Spleen (tissue), 11 donors: ENCODE data around the gene DDR2. TPM values are rescaled to one million over a fixed set of nuclear protein-coding genes. Genes with fewer than 3 reads are reported as not detected.
A peak's percentile ranks its signal among the peaks of the same experiment; 100 is the strongest.

Source experiments
- DNase-seq: peaks from one replicate; pipeline ENCODE4 v3.0.0-alpha.2; 2020
- H3K27ac ChIP-seq, 8 donors: fragments of 200-600 bp; sonication (generic) in 7 of 8; 1 replicate in 4 of 8; 2 replicates in 4 of 8; pipeline versions ENCODE4 v1.5.0 to v1.8.0; 2016 to 2021; ENCODE audit warnings: inconsistent platforms in 4 of 8, mild to moderate bottlenecking in 4 of 8, moderate library complexity in 1 of 8
- H3K27me3 ChIP-seq, 7 donors: fragments of 200-600 bp; sonication (generic) in 6 of 7; replicated peaks in 1 of 7; 1 replicate in 4 of 7; 2 replicates in 3 of 7; pipeline versions ENCODE4 v1.5.0 to v1.8.0; 2016 to 2021; ENCODE audit warnings: inconsistent platforms in 3 of 7, mild to moderate bottlenecking in 1 of 7
- H3K36me3 ChIP-seq, 6 donors: fragments of 200-600 bp; sonication (generic) in 5 of 6; 1 replicate in 4 of 6; 2 replicates in 2 of 6; pipeline versions ENCODE4 v1.5.0 to v1.8.0; 2016 to 2021; ENCODE audit warnings: inconsistent platforms in 2 of 6
- H3K4me1 ChIP-seq, 6 donors: fragments of 200-600 bp; sonication (generic) in 5 of 6; 1 replicate in 3 of 6; 2 replicates in 3 of 6; pipeline versions ENCODE4 v1.5.0 to v1.8.0; 2016 to 2021; ENCODE audit warnings: inconsistent platforms in 3 of 6
- H3K4me3 ChIP-seq, 8 donors: fragments of 200-600 bp; sonication (generic) in 7 of 8; 1 replicate in 4 of 8; 2 replicates in 4 of 8; pipeline versions ENCODE4 v1.5.0 to v1.8.0; 2016 to 2021; ENCODE audit warnings: inconsistent platforms in 4 of 8, mild to moderate bottlenecking in 4 of 8, moderate library complexity in 2 of 8
- H3K9me3 ChIP-seq, 8 donors: fragments of 200-600 bp; sonication (generic) in 7 of 8; 1 replicate in 4 of 8; 2 replicates in 4 of 8; pipeline versions ENCODE4 v1.5.0 to v1.8.0; 2016 to 2021; ENCODE audit warnings: inconsistent platforms in 4 of 8
- CTCF ChIP-seq, 11 experiments: fragments of 200-600 bp in 7 of 11; fragments of 450-650 bp in 4 of 11; sonication (generic) in 4 of 11; IDR thresholded peaks in 8 of 11; conservative IDR thresholded peaks in 3 of 11; 1 replicate in 7 of 11; 2 replicates in 4 of 11; pipeline versions ENCODE4 v1.4.0 to v1.8.0; 2016 to 2021; ENCODE audit warnings: antibody characterized with exemption in 11 of 11, inconsistent platforms in 4 of 11, mild to moderate bottlenecking in 1 of 11
- POLR2A ChIP-seq, 3 donors: fragments of 450-650 bp; IDR thresholded peaks; one replicate each; pipeline ENCODE4 v1.5.1; 2017; ENCODE audit warnings: antibody characterized with exemption in 3 of 3, mild to moderate bottlenecking in 1 of 3
- POLR2AphosphoS5 ChIP-seq, 3 donors: sonication (generic); formaldehyde crosslinking; IDR thresholded peaks; one replicate each; pipeline ENCODE4 v1.5.1; 2017; ENCODE audit warnings: antibody characterized with exemption in 3 of 3
- WGBS, 5 donors: extraction: QIAGEN DNeasy Blood & Tissue Kit in 3 of 5; methylation state at CpG; one replicate each; pipeline versions ENCODE4 v1.1.5 to v1.1.7; 2013 to 2018; 5-methylcytosine and 5-hydroxymethylcytosine counted together
- intact Hi-C: fragments of 100-400 bp; cut with DNase I; formaldehyde crosslinking; loops from one replicate; pipeline ENCODE4 v1.15.0; 2023; ENCODE audit warnings: low total_unique reads
- polyA plus RNA-seq, 3 donors: library from polyadenylated mRNA; stranded (reverse); fragments of 200-250 nt; gene quantifications; one replicate each; pipeline ENCODE4 v1.2.1, GENCODE V29; 2013
- total RNA-seq, 7 donors: library from RNA; depleted of rRNA in 3 of 7; stranded (reverse); fragments of >200 nt in 3 of 7; fragmentation: NEBNext Ultra II Directional in 4 of 7; extraction: Animal tissue kit (Norgen Biotek cat#: 25700) in 4 of 7; gene quantifications; one replicate each; pipeline versions ENCODE4 v1.1.0 to v1.2.1, GENCODE V29; 2016 to 2021
- donor health status: healthy with polysubstance abuse.
- donor health status: DM: no; HTN: no; CAD: no; lungs with moderate emphysema.
- donor health status: DM: no; HTN: no; CAD: no.
- donor health status: Bipolar disorder and iron deficiency.
- donor health status: healthy.
- donor health status: DM: no; HTN: no; CAD: no.
- donor health status: DM: yes; HTN: yes; CAD: no.

Gene DDR2
- total and polyA plus RNA-seq, 10 donors = 1.1 to 20.8 (median 10.8) TPM

DNA sequence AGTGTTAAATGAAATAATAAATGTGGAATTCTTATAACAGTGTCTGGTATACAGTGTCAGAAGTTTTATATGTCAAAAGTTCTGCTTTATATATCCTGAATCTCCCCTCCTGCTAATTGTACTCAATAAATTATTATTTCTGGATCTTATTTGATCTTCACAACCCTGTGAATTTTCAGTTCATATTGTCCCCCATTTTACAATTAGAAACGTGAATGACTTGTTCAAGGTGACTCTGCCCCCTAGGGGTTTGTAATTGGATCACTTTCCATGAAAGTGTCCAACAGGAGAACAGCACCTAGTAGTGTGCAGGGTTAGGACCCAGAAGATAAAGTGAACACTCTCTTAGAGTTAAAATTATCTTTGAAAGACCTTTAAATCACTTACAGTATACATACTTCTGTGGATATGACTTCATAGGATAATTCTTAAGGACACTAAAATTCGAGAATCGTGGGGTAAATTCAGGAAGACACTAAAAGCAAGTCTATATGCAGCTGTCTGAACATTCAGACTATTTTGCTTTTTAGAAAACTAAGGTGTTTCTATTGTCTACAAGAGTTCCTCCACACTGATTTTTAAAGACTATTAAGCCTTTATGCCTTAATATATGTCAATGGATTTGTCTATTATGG lies 4.5 kb upstream of the DDR2 start:
- 48 to 61% (median 56%) methylated on average over 3 of the region's 3 CpGs for WGBS, 5 donors
- no peaks in the 10 kb centered on the region for H3K9me3 ChIP-seq
- peaks cover 0 to 4% (median 0%) of the 10 kb centered on the region in 6 donors for H3K4me1 ChIP-seq
- no peak overlapping the region for H3K4me3 ChIP-seq
- TF ChIP-seq POLR2A (IDR thresholded peaks at IDR 0.05) (no peak), CTCF (IDR thresholded peaks at IDR 0.05 in 8 of 11, conservative IDR thresholded peaks at IDR 0.05 in 3 of 11) (peak in 6 of 11 experiments; percentile 20 to 42 (median 32)), POLR2AphosphoS5 (IDR thresholded peaks at IDR 0.05) (no peak)
- intact Hi-C loops = no loop called here
- no peak for DNase-seq
- no peaks in the 10 kb centered on the region for H3K27me3 ChIP-seq
- no peak overlapping the region for H3K27ac ChIP-seq
- no peaks in the 10 kb centered on the region for H3K36me3 ChIP-seq

- Histone ChIP-seq H3K27me3 (no peaks in the 10 kb centered on the region), H3K4me3 (no peak overlapping the region), H3K36me3 (no peaks in the 10 kb centered on the region), H3K27ac (no peak overlapping the region), H3K9me3 (no peaks in the 10 kb centered on the region), H3K4me1 (peaks cover 0 to 4% (median 0%) of the 10 kb centered on the region in 6 donors)
- no peak for TF ChIP-seq POLR2AphosphoS5 (IDR thresholded peaks at IDR 0.05)
- TF ChIP-seq POLR2A (IDR thresholded peaks at IDR 0.05) = no peak
- TF ChIP-seq CTCF (IDR thresholded peaks at IDR 0.05 in 8 of 11, conservative IDR thresholded peaks at IDR 0.05 in 3 of 11) = no peak
- DNase-seq = no peak
- 93 to 95% (median 94%) methylated on average over 3 of the region's 3 CpGs for WGBS, 5 donors
- intact Hi-C loops = no loop called here
Observed at GRCh38 chr1:162629077-162629627, 3.1 kb upstream of the DDR2 start.

DNA sequence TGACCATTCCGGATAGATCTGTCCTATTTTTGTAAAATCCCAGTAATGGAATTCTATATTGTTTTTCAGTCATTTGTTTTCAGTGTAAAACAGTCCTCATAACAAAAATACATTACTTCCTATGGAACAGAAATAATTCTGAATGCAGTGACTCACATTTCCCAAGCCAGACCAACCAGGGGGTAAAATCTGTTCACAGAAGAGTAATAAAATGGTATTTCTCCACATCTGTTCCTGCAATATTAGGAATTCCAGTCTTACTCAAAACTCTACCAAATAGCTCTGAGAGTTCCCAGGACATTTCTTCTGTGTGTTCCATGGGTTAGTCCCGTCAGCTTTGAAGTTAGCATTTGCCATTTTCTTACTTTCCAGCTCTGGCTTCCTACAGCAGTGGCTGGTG lies 2.6 kb upstream of the DDR2 start:
- intact Hi-C loops = no loop called here
- no peak overlapping the region for H3K27ac ChIP-seq
- H3K4me3 ChIP-seq = no peak overlapping the region
- H3K9me3 ChIP-seq = no peaks in the 10 kb centered on the region
- no peak for DNase-seq
- TF ChIP-seq CTCF (IDR thresholded peaks at IDR 0.05 in 8 of 11, conservative IDR thresholded peaks at IDR 0.05 in 3 of 11) (no peak), POLR2AphosphoS5 (IDR thresholded peaks at IDR 0.05) (no peak), POLR2A (IDR thresholded peaks at IDR 0.05) (no peak)
- peaks cover 0 to 4% (median 0%) of the 10 kb centered on the region in 6 donors for H3K4me1 ChIP-seq
- H3K36me3 ChIP-seq = no peaks in the 10 kb centered on the region
- H3K27me3 ChIP-seq = no peaks in the 10 kb centered on the region
- WGBS, 5 donors = 85 to 93% (median 89%) methylated on average over 2 of the region's 2 CpGs

DNA sequence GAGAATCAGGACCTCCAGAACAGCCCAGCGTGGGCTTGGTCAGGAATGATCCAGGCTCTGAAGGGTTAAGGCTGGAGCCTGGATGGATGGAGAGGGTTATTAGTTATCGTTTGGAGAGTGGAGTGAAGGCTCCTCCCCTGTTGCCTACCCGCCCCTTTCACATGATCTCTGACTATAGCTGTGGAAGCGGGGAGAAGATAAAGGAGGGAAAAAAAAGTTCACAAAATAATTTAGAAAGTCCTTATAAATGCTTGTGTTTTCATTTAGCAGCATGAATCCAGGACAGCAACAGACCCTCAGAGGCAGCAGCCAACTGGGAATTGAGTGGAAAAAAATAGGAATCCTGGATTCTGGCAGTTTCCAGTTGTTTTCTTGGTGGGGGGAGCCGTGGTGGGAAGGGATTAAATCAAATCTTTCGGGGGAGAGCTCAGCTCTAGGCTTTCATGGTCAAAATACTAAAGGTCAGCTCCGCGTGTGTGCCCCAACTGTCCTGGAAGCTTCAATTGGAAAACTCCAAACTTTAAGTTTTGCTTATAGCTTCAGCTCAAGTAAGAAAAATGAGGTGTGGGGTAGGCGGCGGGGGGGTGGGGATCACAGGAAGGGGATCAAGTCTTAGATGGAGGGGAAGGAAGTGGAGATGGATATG lies 595 bp upstream of the DDR2 start:
- H3K4me3 ChIP-seq = peak overlapping the region in 5 of 8 donors; percentile 4 to 53 (median 19)
- no peaks in the 10 kb centered on the region for H3K27me3 ChIP-seq
- peaks cover 0 to 3% (median 0%) of the 10 kb centered on the region in 6 donors for H3K4me1 ChIP-seq
- WGBS, 5 donors = 58 to 72% (median 62%) methylated on average over 10 of the region's 10 CpGs
- peak overlapping the region in 7 of 8 donors; percentile 54 to 74 (median 62) for H3K27ac ChIP-seq
- DNase-seq = no peak
- intact Hi-C loops = no loop called here
- TF ChIP-seq CTCF (IDR thresholded peaks at IDR 0.05 in 8 of 11, conservative IDR thresholded peaks at IDR 0.05 in 3 of 11) (no peak), POLR2AphosphoS5 (IDR thresholded peaks at IDR 0.05) (no peak)
- H3K9me3 ChIP-seq = no peaks in the 10 kb centered on the region
- H3K36me3 ChIP-seq = no peaks in the 10 kb centered on the region
